PC-3 (cell line): ENCODE data around the gene ZSCAN2.

Source experiments
- EZH2 ChIP-seq: fragments of 300-600 bp; sonication (generic); IDR thresholded peaks from one replicate; pipeline ENCODE4 v1.6.1; 2017; ENCODE audit warnings: antibody characterized with exemption, mild to moderate bottlenecking, low read length; ENCODE audit not compliant: unreplicated experiment
- TF ChIP-seq, protein P1 (sequence below): fragments of 300-600 bp; sonication (generic); conservative IDR thresholded peaks from 2 replicates; pipeline ENCODE4 v1.5.1; 2017; ENCODE audit warnings: antibody characterized with exemption, low read depth, mild to moderate bottlenecking, low read length

DNA sequence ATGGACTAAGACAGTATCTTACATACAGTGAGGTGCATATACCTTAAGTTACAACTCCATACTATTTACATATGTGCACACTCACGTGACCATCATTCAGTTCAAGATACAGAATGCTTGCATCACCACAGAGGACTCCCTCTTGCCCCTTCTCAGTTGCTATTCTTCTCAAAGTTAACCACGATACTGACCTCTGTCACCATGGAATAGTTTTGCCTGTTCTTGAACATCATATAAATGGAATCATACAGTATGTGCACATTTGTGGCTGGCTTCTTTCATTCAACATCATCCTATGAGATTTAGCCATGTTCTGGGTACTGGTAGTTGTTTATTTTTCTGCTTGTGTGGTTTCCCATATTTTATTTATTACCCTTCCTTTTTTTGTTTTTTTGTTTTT, 10.4 kb upstream of the ZSCAN2 start:
- TF ChIP-seq, protein P1, sequence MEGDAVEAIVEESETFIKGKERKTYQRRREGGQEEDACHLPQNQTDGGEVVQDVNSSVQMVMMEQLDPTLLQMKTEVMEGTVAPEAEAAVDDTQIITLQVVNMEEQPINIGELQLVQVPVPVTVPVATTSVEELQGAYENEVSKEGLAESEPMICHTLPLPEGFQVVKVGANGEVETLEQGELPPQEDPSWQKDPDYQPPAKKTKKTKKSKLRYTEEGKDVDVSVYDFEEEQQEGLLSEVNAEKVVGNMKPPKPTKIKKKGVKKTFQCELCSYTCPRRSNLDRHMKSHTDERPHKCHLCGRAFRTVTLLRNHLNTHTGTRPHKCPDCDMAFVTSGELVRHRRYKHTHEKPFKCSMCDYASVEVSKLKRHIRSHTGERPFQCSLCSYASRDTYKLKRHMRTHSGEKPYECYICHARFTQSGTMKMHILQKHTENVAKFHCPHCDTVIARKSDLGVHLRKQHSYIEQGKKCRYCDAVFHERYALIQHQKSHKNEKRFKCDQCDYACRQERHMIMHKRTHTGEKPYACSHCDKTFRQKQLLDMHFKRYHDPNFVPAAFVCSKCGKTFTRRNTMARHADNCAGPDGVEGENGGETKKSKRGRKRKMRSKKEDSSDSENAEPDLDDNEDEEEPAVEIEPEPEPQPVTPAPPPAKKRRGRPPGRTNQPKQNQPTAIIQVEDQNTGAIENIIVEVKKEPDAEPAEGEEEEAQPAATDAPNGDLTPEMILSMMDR: no peak
- no peak for TF ChIP-seq EZH2
